Measurements from ENCODE around the gene SOX9. TPM values are rescaled to one million over a fixed set of nuclear protein-coding genes. Genes with fewer than 3 reads are reported as not detected.

The SOX9 gene
- total and polyA plus RNA-seq, 9 donors = 0.10 to 21.6 (median 1.6) TPM; not detected in 1

DNA sequence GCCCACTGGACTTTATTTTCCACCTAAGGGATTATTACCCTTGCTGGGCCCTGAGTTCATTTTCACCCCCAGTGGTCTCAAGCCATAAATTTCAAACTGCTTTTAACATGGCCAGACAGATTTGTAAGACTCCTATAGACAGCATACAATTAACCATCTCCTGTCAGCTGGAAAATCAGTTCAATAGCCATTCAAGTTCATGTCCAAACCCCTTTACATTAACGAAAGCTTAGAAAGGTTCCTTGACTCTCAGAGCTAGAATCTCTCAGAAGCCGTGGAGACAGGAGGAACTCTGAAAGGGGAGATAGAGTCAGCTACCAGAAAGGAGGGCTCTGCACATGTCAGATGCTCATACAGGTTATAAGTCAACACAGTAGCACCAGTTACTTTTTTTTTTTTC lies 23.3 kb downstream of the SOX9 start:
- WGBS, 3 donors = 53 to 78% (median 74%) methylated on average over 2 of the region's 2 CpGs
- Histone ChIP-seq H3K4me3 (no peak overlapping the region), H3K4me1 (ENCODE audit: insufficient read depth) (no peaks in the 10 kb centered on the region), H3K27ac (no peak overlapping the region), H3K9me3 (no peaks in the 10 kb centered on the region), H3K36me3 (no peaks in the 10 kb centered on the region), H3K27me3 (no peaks in the 10 kb centered on the region)
- TF ChIP-seq, protein P1, sequence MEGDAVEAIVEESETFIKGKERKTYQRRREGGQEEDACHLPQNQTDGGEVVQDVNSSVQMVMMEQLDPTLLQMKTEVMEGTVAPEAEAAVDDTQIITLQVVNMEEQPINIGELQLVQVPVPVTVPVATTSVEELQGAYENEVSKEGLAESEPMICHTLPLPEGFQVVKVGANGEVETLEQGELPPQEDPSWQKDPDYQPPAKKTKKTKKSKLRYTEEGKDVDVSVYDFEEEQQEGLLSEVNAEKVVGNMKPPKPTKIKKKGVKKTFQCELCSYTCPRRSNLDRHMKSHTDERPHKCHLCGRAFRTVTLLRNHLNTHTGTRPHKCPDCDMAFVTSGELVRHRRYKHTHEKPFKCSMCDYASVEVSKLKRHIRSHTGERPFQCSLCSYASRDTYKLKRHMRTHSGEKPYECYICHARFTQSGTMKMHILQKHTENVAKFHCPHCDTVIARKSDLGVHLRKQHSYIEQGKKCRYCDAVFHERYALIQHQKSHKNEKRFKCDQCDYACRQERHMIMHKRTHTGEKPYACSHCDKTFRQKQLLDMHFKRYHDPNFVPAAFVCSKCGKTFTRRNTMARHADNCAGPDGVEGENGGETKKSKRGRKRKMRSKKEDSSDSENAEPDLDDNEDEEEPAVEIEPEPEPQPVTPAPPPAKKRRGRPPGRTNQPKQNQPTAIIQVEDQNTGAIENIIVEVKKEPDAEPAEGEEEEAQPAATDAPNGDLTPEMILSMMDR (IDR thresholded peaks at IDR 0.05) = no peak
- TF ChIP-seq EP300 (IDR thresholded peaks at IDR 0.05) (no peak), POLR2A (IDR thresholded peaks at IDR 0.05) (no peak)
- intact Hi-C loops (cut with DNase I) = loop anchor here in 1 of 4 donors (5.0 kb wide), 1 partner anchor 417 kb away; no protein-coding TSS in a partner anchor
- no peak for DNase-seq

DNA sequence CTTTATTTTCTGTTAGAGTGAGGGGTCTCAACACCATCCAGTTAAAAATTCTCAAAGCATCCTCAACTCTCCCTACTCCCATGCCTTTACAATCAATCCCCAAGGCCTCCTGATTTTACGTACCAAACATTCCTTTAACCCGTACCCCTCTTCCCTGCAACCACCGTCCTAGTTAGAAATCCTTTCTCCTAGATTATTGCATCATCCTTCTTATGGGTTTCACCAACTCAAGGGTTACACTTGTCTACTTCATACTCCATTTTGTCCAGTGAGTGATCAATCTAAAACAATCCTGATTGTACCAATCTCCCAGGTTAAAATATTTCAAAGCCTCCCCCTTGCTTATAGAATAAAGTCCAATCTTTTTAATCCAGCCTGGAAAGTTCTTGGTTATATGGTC lies 24.7 kb downstream of the SOX9 start:
- intact Hi-C loops (cut with DNase I) = no loop called here
- Histone ChIP-seq H3K27me3 (no peaks in the 10 kb centered on the region), H3K36me3 (no peaks in the 10 kb centered on the region), H3K9me3 (no peaks in the 10 kb centered on the region), H3K4me1 (ENCODE audit: insufficient read depth) (no peaks in the 10 kb centered on the region), H3K4me3 (no peak overlapping the region), H3K27ac (no peak overlapping the region)
- TF ChIP-seq, protein P1 (IDR thresholded peaks at IDR 0.05) = no peak
- TF ChIP-seq EP300 (IDR thresholded peaks at IDR 0.05) = no peak
- TF ChIP-seq POLR2A (IDR thresholded peaks at IDR 0.05) = no peak
- 78 to 85% (median 83%) methylated on average over 3 of the region's 3 CpGs for WGBS, 3 donors
- no peak for DNase-seq

DNA sequence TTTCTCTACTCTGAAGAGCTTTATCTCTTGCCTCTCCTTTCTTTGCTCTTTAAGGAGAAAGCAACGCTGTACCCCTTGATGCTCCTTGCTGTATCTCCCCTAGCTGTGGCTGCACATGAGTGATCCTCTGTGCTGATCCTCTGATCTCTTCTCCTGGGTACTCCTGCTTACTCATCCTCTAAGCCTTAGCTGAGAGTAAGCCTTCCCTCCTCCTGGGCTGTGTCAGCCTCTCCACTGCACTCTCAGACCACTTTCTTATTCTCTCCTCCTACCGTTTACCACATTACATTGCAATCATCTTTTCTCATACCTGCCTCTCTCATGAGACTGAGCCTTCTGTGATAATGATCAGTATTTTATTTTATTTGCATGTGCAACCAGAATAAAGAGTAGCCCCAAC lies 25.1 kb downstream of the SOX9 start:
- intact Hi-C loops (cut with DNase I) = no loop called here
- no peak for DNase-seq
- TF ChIP-seq EP300 (IDR thresholded peaks at IDR 0.05) (no peak), POLR2A (IDR thresholded peaks at IDR 0.05) (no peak)
- TF ChIP-seq, protein P1 (IDR thresholded peaks at IDR 0.05) = no peak
- Histone ChIP-seq H3K27me3 (no peaks in the 10 kb centered on the region), H3K4me3 (no peak overlapping the region), H3K9me3 (no peaks in the 10 kb centered on the region), H3K27ac (no peak overlapping the region), H3K4me1 (ENCODE audit: insufficient read depth) (no peaks in the 10 kb centered on the region), H3K36me3 (no peaks in the 10 kb centered on the region)
- WGBS, 3 donors = 86 to 96% (median 94%) methylated on average over 2 of the region's 2 CpGs

DNA sequence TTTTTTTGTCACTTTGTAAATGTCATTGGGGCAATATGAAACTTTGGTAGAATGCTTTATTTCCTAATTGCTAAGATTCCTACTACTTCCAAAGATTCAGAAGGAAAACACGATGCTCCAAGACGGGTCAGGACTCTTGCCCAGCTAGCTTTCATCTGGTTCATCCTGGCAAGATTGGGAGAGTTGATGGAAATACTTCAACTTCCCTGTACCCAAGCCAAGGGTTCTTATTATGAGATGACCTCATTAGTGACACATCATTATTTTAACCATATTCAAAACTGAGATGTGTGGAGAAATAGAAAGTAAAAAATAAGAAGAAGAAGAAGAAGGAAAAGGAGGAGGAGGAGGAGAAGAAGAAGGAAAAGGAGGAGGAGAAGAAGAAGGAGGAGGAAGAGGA lies 25.6 kb downstream of the SOX9 start:
- DNase-seq = no peak
- H3K4me1 ChIP-seq (ENCODE audit: insufficient read depth) = no peaks in the 10 kb centered on the region
- no peaks in the 10 kb centered on the region for H3K36me3 ChIP-seq
- intact Hi-C loops (cut with DNase I) = no loop called here
- H3K27ac ChIP-seq = no peak overlapping the region
- no peak overlapping the region for H3K4me3 ChIP-seq
- no peak for TF ChIP-seq POLR2A (IDR thresholded peaks at IDR 0.05)
- TF ChIP-seq, protein P1 (IDR thresholded peaks at IDR 0.05) = no peak
- TF ChIP-seq EP300 (IDR thresholded peaks at IDR 0.05) = no peak
- 71 to 77% (median 77%) methylated on average over 2 of the region's 2 CpGs for WGBS, 3 donors
- no peaks in the 10 kb centered on the region for H3K27me3 ChIP-seq
- H3K9me3 ChIP-seq = no peaks in the 10 kb centered on the region
